ENCODE data around the gene BAZ2B. TPM values are rescaled to one million over a fixed set of nuclear protein-coding genes. Genes with fewer than 3 reads are reported as not detected.

The BAZ2B gene
- total and polyA plus RNA-seq, 12 donors: 6.8 to 57.2 (median 44.9) TPM

GRCh38 chr2:159439421-159439820, 176.9 kb downstream of the BAZ2B start:
- peaks cover 0 to 99% (median 38%) of the 10 kb centered on the region in 9 donors for H3K36me3 ChIP-seq
- intact Hi-C loops (cut with DNase I): no loop called here
- peaks cover 0 to 12% (median 3%) of the 10 kb centered on the region in 9 donors for H3K4me1 ChIP-seq
- ATAC-seq (no peak), DNase-seq (no peak)
- no peak overlapping the region for H3K4me3 ChIP-seq
- no peak overlapping the region for H3K27ac ChIP-seq
- H3K9me3 ChIP-seq: no peaks in the 10 kb centered on the region
- no peaks in the 10 kb centered on the region for H3K27me3 ChIP-seq
- no peak for TF ChIP-seq CTCF (IDR thresholded peaks at IDR 0.05)

- no peak overlapping the region for H3K27ac ChIP-seq
- H3K9me3 ChIP-seq: no peaks in the 10 kb centered on the region
- WGBS, 2 donors: 85 to 86% methylated on average over 5 of the region's 5 CpGs
- TF ChIP-seq CTCF (IDR thresholded peaks at IDR 0.05): no peak
- DNase-seq (no peak), ATAC-seq (no peak)
- H3K36me3 ChIP-seq: peaks cover 0 to 96% (median 33%) of the 10 kb centered on the region in 9 donors
- peaks cover 0 to 12% (median 3%) of the 10 kb centered on the region in 9 donors for H3K4me1 ChIP-seq
- intact Hi-C loops (cut with DNase I): no loop called here
- no peaks in the 10 kb centered on the region for H3K27me3 ChIP-seq
- H3K4me3 ChIP-seq: no peak overlapping the region
Measured at GRCh38 chr2:159438720-159439353, 177.5 kb downstream of the BAZ2B start.

GRCh38 chr2:159438284-159438683, 178.1 kb downstream of the BAZ2B start:
- intact Hi-C loops (cut with DNase I): no loop called here
- Histone ChIP-seq H3K4me3 (no peak overlapping the region), H3K27ac (no peak overlapping the region), H3K36me3 (peaks cover 0 to 96% (median 28%) of the 10 kb centered on the region in 9 donors), H3K9me3 (no peaks in the 10 kb centered on the region), H3K27me3 (no peaks in the 10 kb centered on the region), H3K4me1 (peaks cover 0 to 12% (median 3%) of the 10 kb centered on the region in 9 donors)
- DNase-seq: no peak
- ATAC-seq: no peak
- no peak for TF ChIP-seq CTCF (IDR thresholded peaks at IDR 0.05)
- WGBS, 2 donors: 81 to 85% methylated on average over 3 of the region's 3 CpGs

GRCh38 chr2:159432610-159433009, 183.7 kb downstream of the BAZ2B start:
- no peaks in the 10 kb centered on the region for H3K9me3 ChIP-seq
- no peak overlapping the region for H3K4me3 ChIP-seq
- intact Hi-C loops (cut with DNase I): no loop called here
- H3K4me1 ChIP-seq: no peaks in the 10 kb centered on the region
- 99 to 100% methylated on average over 1 of the region's 1 CpG for WGBS, 2 donors
- DNase-seq (no peak), ATAC-seq (no peak)
- no peak for TF ChIP-seq CTCF (IDR thresholded peaks at IDR 0.05)
- no peaks in the 10 kb centered on the region for H3K27me3 ChIP-seq
- no peak overlapping the region for H3K27ac ChIP-seq
- peaks cover 0 to 98% (median 42%) of the 10 kb centered on the region in 9 donors for H3K36me3 ChIP-seq

All from heart right ventricle (tissue), 16 donors.